ENCODE results near the gene KCNQ1OT1. TPM values are rescaled to one million over a fixed set of nuclear protein-coding genes. Genes with fewer than 3 reads are reported as not detected.

The KCNQ1OT1 gene
- total RNA-seq, 1 donor from 2014 or later = 14.3 TPM

- no peak for TF ChIP-seq CTCF (IDR thresholded peaks at IDR 0.05; ENCODE audit: partially characterized antibody, unreplicated experiment)
- no peaks in the 10 kb centered on the region for H3K36me3 Mint-ChIP-seq (ENCODE audit: unreplicated experiment)
- no peaks in the 10 kb centered on the region for H3K27me3 Mint-ChIP-seq (ENCODE audit: unreplicated experiment)
- H3K4me1 Mint-ChIP-seq (ENCODE audit: low read depth, unreplicated experiment) = peaks cover 10% of the 10 kb centered on the region
- H3K27ac Mint-ChIP-seq (ENCODE audit: unreplicated experiment) = no peak overlapping the region
- DNase-seq = no peak
- H3K9me3 Mint-ChIP-seq (ENCODE audit: unreplicated experiment) = no peaks in the 10 kb centered on the region
- no peak overlapping the region for H3K4me3 Mint-ChIP-seq (ENCODE audit: unreplicated experiment)
These were observed 22.7 kb downstream of the KCNQ1OT1 start for GRCh38 chr11:2677127-2677526.

- Mint-ChIP-seq H3K9me3 (ENCODE audit: unreplicated experiment) (no peaks in the 10 kb centered on the region), H3K27me3 (ENCODE audit: unreplicated experiment) (peaks cover 4% of the 10 kb centered on the region), H3K36me3 (ENCODE audit: unreplicated experiment) (no peaks in the 10 kb centered on the region), H3K4me3 (ENCODE audit: unreplicated experiment) (no peak overlapping the region), H3K27ac (ENCODE audit: unreplicated experiment) (no peak overlapping the region), H3K4me1 (ENCODE audit: low read depth, unreplicated experiment) (peaks cover 14% of the 10 kb centered on the region)
- DNase-seq = no peak
- no peak for TF ChIP-seq CTCF (IDR thresholded peaks at IDR 0.05; ENCODE audit: partially characterized antibody, unreplicated experiment)
These were observed 24.3 kb downstream of the KCNQ1OT1 start for GRCh38 chr11:2675540-2675939.

- Mint-ChIP-seq H3K36me3 (ENCODE audit: unreplicated experiment) (no peaks in the 10 kb centered on the region), H3K27me3 (ENCODE audit: unreplicated experiment) (peaks cover 7% of the 10 kb centered on the region), H3K27ac (ENCODE audit: unreplicated experiment) (no peak overlapping the region), H3K9me3 (ENCODE audit: unreplicated experiment) (peaks cover 3% of the 10 kb centered on the region), H3K4me1 (ENCODE audit: low read depth, unreplicated experiment) (peaks cover 22% of the 10 kb centered on the region), H3K4me3 (ENCODE audit: unreplicated experiment) (no peak overlapping the region)
- no peak for DNase-seq
- no peak for TF ChIP-seq CTCF (IDR thresholded peaks at IDR 0.05; ENCODE audit: partially characterized antibody, unreplicated experiment)
These were observed 25.1 kb downstream of the KCNQ1OT1 start for GRCh38 chr11:2674658-2675131.

- Mint-ChIP-seq H3K4me3 (ENCODE audit: unreplicated experiment) (no peak overlapping the region), H3K4me1 (ENCODE audit: low read depth, unreplicated experiment) (peaks cover 28% of the 10 kb centered on the region), H3K27ac (ENCODE audit: unreplicated experiment) (no peak overlapping the region), H3K9me3 (ENCODE audit: unreplicated experiment) (peaks cover 3% of the 10 kb centered on the region), H3K36me3 (ENCODE audit: unreplicated experiment) (no peaks in the 10 kb centered on the region), H3K27me3 (ENCODE audit: unreplicated experiment) (peaks cover 8% of the 10 kb centered on the region)
- DNase-seq = no peak
- TF ChIP-seq CTCF (IDR thresholded peaks at IDR 0.05; ENCODE audit: partially characterized antibody, unreplicated experiment) = no peak
These were observed 25.8 kb downstream of the KCNQ1OT1 start for GRCh38 chr11:2673871-2674471.

GRCh38 chr11:2673250-2673610 lies 26.6 kb downstream of the KCNQ1OT1 start:
- H3K27me3 Mint-ChIP-seq (ENCODE audit: unreplicated experiment) = peaks cover 8% of the 10 kb centered on the region
- no peak overlapping the region for H3K4me3 Mint-ChIP-seq (ENCODE audit: unreplicated experiment)
- no peaks in the 10 kb centered on the region for H3K36me3 Mint-ChIP-seq (ENCODE audit: unreplicated experiment)
- H3K4me1 Mint-ChIP-seq (ENCODE audit: low read depth, unreplicated experiment) = peaks cover 24% of the 10 kb centered on the region
- TF ChIP-seq CTCF (IDR thresholded peaks at IDR 0.05; ENCODE audit: partially characterized antibody, unreplicated experiment) = no peak
- no peak for DNase-seq
- H3K27ac Mint-ChIP-seq (ENCODE audit: unreplicated experiment) = no peak overlapping the region
- H3K9me3 Mint-ChIP-seq (ENCODE audit: unreplicated experiment) = peaks cover 3% of the 10 kb centered on the region

All from glutamatergic neuron (in vitro differentiated cells).